ENCODE data around the gene CCDC159.

CCDC159 gene

DNA sequence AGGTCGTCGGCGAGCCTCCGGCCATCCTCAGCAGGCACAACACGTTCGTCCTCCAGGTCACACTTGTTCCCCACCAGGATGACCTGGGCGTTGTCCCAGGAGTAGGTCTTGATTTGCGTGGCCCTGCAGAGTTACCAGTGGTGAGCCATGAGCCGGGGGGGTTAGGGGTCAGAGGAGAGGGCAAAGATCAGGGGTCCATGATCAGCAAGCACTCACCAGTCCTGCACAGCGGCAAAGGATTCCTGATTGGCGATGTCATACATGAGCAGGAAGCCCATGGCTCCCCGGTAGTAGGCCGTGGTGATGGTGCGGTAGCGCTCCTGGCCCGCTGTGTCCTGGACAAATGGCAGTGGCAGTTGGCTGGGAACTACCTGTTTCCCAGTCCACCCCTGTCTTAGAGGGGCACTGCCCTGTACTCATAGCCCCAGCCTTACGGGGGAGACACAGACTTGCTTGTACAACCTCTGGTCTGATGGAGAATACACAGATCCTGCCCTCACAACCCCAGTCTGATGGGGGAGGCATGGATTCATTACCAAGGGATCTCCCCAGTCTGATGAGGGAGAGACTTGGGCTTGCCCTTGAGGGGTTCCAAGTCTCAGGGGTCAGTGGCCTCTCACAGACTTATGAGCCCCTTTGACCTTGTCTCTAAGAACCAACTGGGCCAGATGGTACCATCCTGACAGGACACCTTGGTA is 10.7 kb upstream of the CCDC159 start:
- no peak overlapping the region for H3K27ac ChIP-seq (ENCODE audit: extremely low read depth, low read depth, low read length)
- ChIA-PET POLR2A (no interaction called here), CTCF (interaction anchor here (0.6 kb wide), 1 partner anchor 919 kb away, joined by 3 read pairs; no protein-coding TSS in a partner anchor)
- no peaks in the 10 kb centered on the region for H3K4me1 ChIP-seq (ENCODE audit: control insufficient read depth, insufficient read depth, low read length)
- H3K36me3 ChIP-seq (ENCODE audit: control insufficient read depth in 2 of 2, insufficient read depth in 1 of 2, low read length in 2 of 2): peaks cover 5 to 30% of the 10 kb centered on the region in 2 experiments; a peak in 2 of 3 replicates
- no peak overlapping the region for H3K4me3 ChIP-seq (ENCODE audit: low read depth, low read length)
- H3K9me3 ChIP-seq (ENCODE audit: control insufficient read depth, insufficient read depth, low read depth, low read length): no peaks in the 10 kb centered on the region
- TF ChIP-seq ZNF266 (tag by site-specific recombination; IDR thresholded peaks at IDR 0.05; ENCODE audit: low read depth): no peak
- no peak for TF ChIP-seq ZNF394 (tag by site-specific recombination; IDR thresholded peaks at IDR 0.05; ENCODE audit: borderline replicate concordance)
- no peak for TF ChIP-seq ZNF426 (tag by site-specific recombination; IDR thresholded peaks at IDR 0.05)
- no peak for TF ChIP-seq WT1 (tag by site-specific recombination; IDR thresholded peaks at IDR 0.05)
- TF ChIP-seq ZSCAN30 (tag by site-specific recombination; IDR thresholded peaks at IDR 0.05): no peak
- TF ChIP-seq ZBTB48 (tag by site-specific recombination; IDR thresholded peaks at IDR 0.05): no peak
- no peak for TF ChIP-seq GLIS1 (tag by site-specific recombination; IDR thresholded peaks at IDR 0.05)
- TF ChIP-seq, protein P1, sequence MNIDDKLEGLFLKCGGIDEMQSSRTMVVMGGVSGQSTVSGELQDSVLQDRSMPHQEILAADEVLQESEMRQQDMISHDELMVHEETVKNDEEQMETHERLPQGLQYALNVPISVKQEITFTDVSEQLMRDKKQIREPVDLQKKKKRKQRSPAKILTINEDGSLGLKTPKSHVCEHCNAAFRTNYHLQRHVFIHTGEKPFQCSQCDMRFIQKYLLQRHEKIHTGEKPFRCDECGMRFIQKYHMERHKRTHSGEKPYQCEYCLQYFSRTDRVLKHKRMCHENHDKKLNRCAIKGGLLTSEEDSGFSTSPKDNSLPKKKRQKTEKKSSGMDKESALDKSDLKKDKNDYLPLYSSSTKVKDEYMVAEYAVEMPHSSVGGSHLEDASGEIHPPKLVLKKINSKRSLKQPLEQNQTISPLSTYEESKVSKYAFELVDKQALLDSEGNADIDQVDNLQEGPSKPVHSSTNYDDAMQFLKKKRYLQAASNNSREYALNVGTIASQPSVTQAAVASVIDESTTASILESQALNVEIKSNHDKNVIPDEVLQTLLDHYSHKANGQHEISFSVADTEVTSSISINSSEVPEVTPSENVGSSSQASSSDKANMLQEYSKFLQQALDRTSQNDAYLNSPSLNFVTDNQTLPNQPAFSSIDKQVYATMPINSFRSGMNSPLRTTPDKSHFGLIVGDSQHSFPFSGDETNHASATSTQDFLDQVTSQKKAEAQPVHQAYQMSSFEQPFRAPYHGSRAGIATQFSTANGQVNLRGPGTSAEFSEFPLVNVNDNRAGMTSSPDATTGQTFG (tag by site-specific recombination; IDR thresholded peaks at IDR 0.05; ENCODE audit: borderline replicate concordance): no peak

DNA sequence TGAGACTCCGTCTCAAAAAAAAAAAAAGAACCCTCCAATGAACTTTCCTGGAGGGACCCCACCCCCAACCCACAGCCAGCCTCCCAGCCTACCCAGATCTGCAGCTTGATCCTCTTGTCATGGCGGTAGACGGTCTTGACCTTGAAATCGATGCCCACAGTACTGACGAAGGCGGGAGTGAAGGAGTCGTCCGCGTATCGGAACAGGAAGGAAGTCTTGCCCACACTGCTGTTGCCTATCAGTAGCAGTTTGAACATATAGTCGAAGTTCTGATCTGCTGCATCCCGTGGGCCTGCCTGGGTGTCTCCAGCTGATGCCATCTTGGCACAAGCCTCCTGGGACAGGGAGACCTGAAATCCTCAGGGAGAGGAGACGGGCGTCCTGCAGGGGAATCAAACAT is 9.2 kb upstream of the CCDC159 start:
- H3K36me3 ChIP-seq (ENCODE audit: control insufficient read depth in 2 of 2, insufficient read depth in 1 of 2, low read length in 2 of 2): peaks cover 5 to 37% of the 10 kb centered on the region in 2 experiments; a peak in 2 of 3 replicates
- H3K9me3 ChIP-seq (ENCODE audit: control insufficient read depth, insufficient read depth, low read depth, low read length): no peaks in the 10 kb centered on the region
- POLR2A ChIA-PET: interaction anchor here (0.8 kb wide), 1 partner anchor 18 kb away, joined by 3 read pairs; no protein-coding TSS in a partner anchor
- H3K4me3 ChIP-seq (ENCODE audit: low read depth, low read length): no peak overlapping the region
- TF ChIP-seq ZSCAN4 (tag by site-specific recombination; IDR thresholded peaks at IDR 0.05) (no peak), ZNF416 (tag by site-specific recombination; IDR thresholded peaks at IDR 0.05) (no peak), ZNF121 (tag by site-specific recombination; IDR thresholded peaks at IDR 0.05) (no peak), ZNF629 (tag by site-specific recombination; IDR thresholded peaks at IDR 0.05) (no peak), ZNF16 (tag by site-specific recombination; IDR thresholded peaks at IDR 0.05; ENCODE audit: low read depth) (no peak), SP3 (tag by site-specific recombination; IDR thresholded peaks at IDR 0.05) (no peak)
- TF ChIP-seq, protein P1 (tag by site-specific recombination; IDR thresholded peaks at IDR 0.05; ENCODE audit: borderline replicate concordance): no peak
- CTCF ChIA-PET: interaction anchor here (0.6 to 1.4 kb wide), 3 partner anchors 8 to 11 kb away, joined by 3 to 6 read pairs (median 6); no protein-coding TSS in a partner anchor
- H3K4me1 ChIP-seq (ENCODE audit: control insufficient read depth, insufficient read depth, low read length): no peaks in the 10 kb centered on the region
- no peak overlapping the region for H3K27ac ChIP-seq (ENCODE audit: extremely low read depth, low read depth, low read length)

GRCh38 chr19:11338121-11338520 is 8.2 kb upstream of the CCDC159 start:
- Histone ChIP-seq H3K9me3 (ENCODE audit: control insufficient read depth, insufficient read depth, low read depth, low read length) (no peaks in the 10 kb centered on the region), H3K36me3 (ENCODE audit: control insufficient read depth in 2 of 2, insufficient read depth in 1 of 2, low read length in 2 of 2) (peaks cover 0 to 39% of the 10 kb centered on the region in 2 experiments; a peak in 2 of 3 replicates), H3K4me1 (ENCODE audit: control insufficient read depth, insufficient read depth, low read length) (no peaks in the 10 kb centered on the region), H3K27ac (ENCODE audit: extremely low read depth, low read depth, low read length) (no peak overlapping the region), H3K4me3 (ENCODE audit: low read depth, low read length) (no peak overlapping the region)
- POLR2A ChIA-PET: interaction anchor here (0.6 to 2.2 kb wide), 3 partner anchors 19 to 452 kb away, joined by 3 to 12 read pairs (median 4); partner anchors contain the start of gene SWSAP1
- TF ChIP-seq ZNF521 (tag by site-specific recombination; IDR thresholded peaks at IDR 0.05): no peak
- TF ChIP-seq, protein P2, sequence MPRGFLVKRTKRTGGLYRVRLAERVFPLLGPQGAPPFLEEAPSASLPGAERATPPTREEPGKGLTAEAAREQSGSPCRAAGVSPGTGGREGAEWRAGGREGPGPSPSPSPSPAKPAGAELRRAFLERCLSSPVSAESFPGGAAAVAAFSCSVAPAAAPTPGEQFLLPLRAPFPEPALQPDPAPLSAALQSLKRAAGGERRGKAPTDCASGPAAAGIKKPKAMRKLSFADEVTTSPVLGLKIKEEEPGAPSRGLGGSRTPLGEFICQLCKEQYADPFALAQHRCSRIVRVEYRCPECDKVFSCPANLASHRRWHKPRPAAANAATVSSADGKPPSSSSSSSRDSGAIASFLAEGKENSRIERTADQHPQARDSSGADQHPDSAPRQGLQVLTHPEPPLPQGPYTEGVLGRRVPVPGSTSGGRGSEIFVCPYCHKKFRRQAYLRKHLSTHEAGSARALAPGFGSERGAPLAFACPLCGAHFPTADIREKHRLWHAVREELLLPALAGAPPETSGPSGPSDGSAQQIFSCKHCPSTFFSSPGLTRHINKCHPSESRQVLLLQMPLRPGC (tag by site-specific recombination; IDR thresholded peaks at IDR 0.05): no peak
- TF ChIP-seq ZNF202 (tag by site-specific recombination; IDR thresholded peaks at IDR 0.05; ENCODE audit: borderline replicate concordance): no peak
- no peak for TF ChIP-seq ZNF571 (tag by site-specific recombination; IDR thresholded peaks at IDR 0.05)
- no peak for TF ChIP-seq ZBTB10 (tag by site-specific recombination; IDR thresholded peaks at IDR 0.05)
- TF ChIP-seq ZNF302 (tag by site-specific recombination; IDR thresholded peaks at IDR 0.05; ENCODE audit: low read depth): no peak
- CTCF ChIA-PET: no interaction called here
